Keratinocyte (primary cell): ENCODE measurements around the gene EVI5L. TPM values are rescaled to one million over a fixed set of nuclear protein-coding genes. Genes with fewer than 3 reads are reported as not detected.

ENCODE experiments used
- DNase-seq: peaks from one replicate; pipeline ENCODE4 v3.0.0-alpha.2; 2011; ENCODE audit warnings: low read depth, missing footprints, low spot score
- FAIRE-seq: peaks from 2 replicates; lab custom pipeline; 2011; peaks lifted over from hg19 to GRCh38; lab: Jason Lieb, UNC
- H2AFZ ChIP-seq: 2 replicates; pipeline ENCODE4 v1.6.0; 2012; ENCODE audit warnings: low read length, control low read depth, inconsistent platforms; ENCODE audit not compliant: control insufficient read depth
- H3K27ac ChIP-seq: 2 replicates; pipeline ENCODE4 v1.5.1; 2011; ENCODE audit warnings: low read length; ENCODE audit not compliant: control insufficient read depth, insufficient read depth
- H3K27me3 ChIP-seq: 3 replicates; pipeline ENCODE4 v1.6.0; 2011; ENCODE audit warnings: low read length; ENCODE audit not compliant: control insufficient read depth, insufficient read depth; ENCODE audit errors: extremely low read depth
- H3K36me3 ChIP-seq, 2 experiments: 2 replicates in 1 of 2; 3 replicates in 1 of 2; pipeline ENCODE4 v1.5.1; 2011; ENCODE audit warnings: low read length in 2 of 2, mild to moderate bottlenecking in 1 of 2; ENCODE audit not compliant: control insufficient read depth in 2 of 2, insufficient read depth in 2 of 2; ENCODE audit errors: extremely low read depth in 1 of 2
- H3K4me1 ChIP-seq: 3 replicates; pipeline ENCODE4 v1.5.1; 2011; ENCODE audit warnings: low read length; ENCODE audit not compliant: control insufficient read depth, insufficient read depth; ENCODE audit errors: extremely low read depth
- H3K4me2 ChIP-seq: 3 replicates; pipeline ENCODE4 v1.6.0; 2011; ENCODE audit warnings: low read depth, low read length; ENCODE audit not compliant: control insufficient read depth, insufficient read depth; ENCODE audit errors: extremely low read depth
- H3K4me3 ChIP-seq, 3 experiments: fragments of 200-600 bp in 1 of 3; sonication (generic) in 1 of 3; 2 replicates in 2 of 3; 3 replicates in 1 of 3; pipeline ENCODE4 v1.5.1; 2011 to 2016; ENCODE audit warnings: low read length in 3 of 3, mild to moderate bottlenecking in 3 of 3, control low read depth in 2 of 3, inconsistent platforms in 1 of 3, low read depth in 1 of 3, mixed read lengths in 1 of 3, mixed run types in 1 of 3, moderate library complexity in 1 of 3; ENCODE audit not compliant: control insufficient read depth in 2 of 3, insufficient read depth in 2 of 3; ENCODE audit errors: extremely low read depth in 1 of 3
- H3K79me2 ChIP-seq: 2 replicates; pipeline ENCODE4 v1.6.0; 2012; ENCODE audit warnings: low read length; ENCODE audit not compliant: control insufficient read depth, insufficient read depth
- H3K9ac ChIP-seq: 3 replicates; pipeline ENCODE4 v1.6.0; 2011; ENCODE audit warnings: low read length; ENCODE audit not compliant: control insufficient read depth, insufficient read depth; ENCODE audit errors: extremely low read depth
- H3K9me1 ChIP-seq: 3 replicates; pipeline ENCODE4 v1.6.0; 2011; ENCODE audit warnings: low read length; ENCODE audit not compliant: control insufficient read depth, insufficient read depth; ENCODE audit errors: extremely low read depth
- H3K9me3 ChIP-seq: 2 replicates; pipeline ENCODE4 v1.5.1; 2012; ENCODE audit warnings: low read depth, low read length; ENCODE audit not compliant: control insufficient read depth
- H4K20me1 ChIP-seq: 3 replicates; pipeline ENCODE4 v1.6.0; 2011; ENCODE audit warnings: low read length; ENCODE audit not compliant: control insufficient read depth, insufficient read depth; ENCODE audit errors: extremely low read depth
- CTCF ChIP-seq, 3 experiments: IDR thresholded peaks in 1 of 3; conservative IDR thresholded peaks in 1 of 3; optimal IDR thresholded peaks in 1 of 3; 2 replicates in 2 of 3; 3 replicates in 1 of 3; pipeline versions ENCODE3 to v1.5.1; 2011; ENCODE audit warnings: low read length in 3 of 3, mild to moderate bottlenecking in 3 of 3, moderate library complexity in 2 of 3, control low read depth in 1 of 3, inconsistent platforms in 1 of 3; ENCODE audit not compliant: insufficient read depth in 2 of 3; ENCODE audit errors: extremely low read depth in 1 of 3
- EZH2 ChIP-seq: IDR thresholded peaks from one replicate; pipeline ENCODE4 v1.6.1; 2012; ENCODE audit warnings: inconsistent platforms, mild to moderate bottlenecking, low read length, moderate library complexity
- dilution Hi-C: fragments of 300-500 bp; cut with MboI; formaldehyde crosslinking; loops from one replicate; pipeline ENCODE4 v1.7.0; 2020; ENCODE audit warnings: low sequenced_read_pairs; ENCODE audit not compliant: extremely low pct_ligation_motif_present
- polyA plus RNA-seq, 5 experiments: library from polyadenylated mRNA; depleted of rRNA in 3 of 5; stranded (reverse) in 3 of 5; stranded (forward) in 1 of 5; unstranded in 1 of 5; fragments of >200 nt; gene quantifications; 1 replicate in 1 of 5; 2 replicates in 3 of 5; 3 replicates in 1 of 5; pipeline versions ENCODE4 v1.2.1 to v1.2.3, GENCODE V29; 2011 to 2012; ENCODE audit warnings: missing spikeins in 2 of 5, low read depth in 1 of 5, low replicate concordance in 1 of 5

The EVI5L gene
- polyA plus RNA-seq, 1 donor (not counting 4 experiments of a cell fraction or from before 2014, with no cell fraction given): 7.5 TPM

GRCh38 chr19:7849631-7849999 lies 19.6 kb downstream of the EVI5L start:
- peaks cover 0 to under 1% of the 10 kb centered on the region in 2 experiments for H3K36me3 ChIP-seq
- DNase-seq: no peak
- no peaks in the 10 kb centered on the region for H3K9me1 ChIP-seq
- H3K4me2 ChIP-seq: no peak overlapping the region
- FAIRE-seq: no peak
- no peak overlapping the region for H2AFZ ChIP-seq
- peaks cover 10% of the 10 kb centered on the region for H3K4me1 ChIP-seq
- no peaks in the 10 kb centered on the region for H3K27me3 ChIP-seq
- no peaks in the 10 kb centered on the region for H3K9me3 ChIP-seq
- dilution Hi-C loops: no loop called here
- H3K79me2 ChIP-seq: no peaks in the 10 kb centered on the region
- no peak overlapping the region for H3K4me3 ChIP-seq
- TF ChIP-seq EZH2 (no peak), CTCF (optimal IDR thresholded peaks at IDR 0.05 in 1 of 3, IDR thresholded peaks at IDR 0.05 in 1 of 3, conservative IDR thresholded peaks at IDR 0.05 in 1 of 3; ENCODE audit: extremely low read depth in 1 of 3, insufficient read depth in 2 of 3, low read length in 3 of 3) (no peak)
- no peak overlapping the region for H3K27ac ChIP-seq
- no peak overlapping the region for H3K9ac ChIP-seq
- H4K20me1 ChIP-seq: no peaks in the 10 kb centered on the region

DNA sequence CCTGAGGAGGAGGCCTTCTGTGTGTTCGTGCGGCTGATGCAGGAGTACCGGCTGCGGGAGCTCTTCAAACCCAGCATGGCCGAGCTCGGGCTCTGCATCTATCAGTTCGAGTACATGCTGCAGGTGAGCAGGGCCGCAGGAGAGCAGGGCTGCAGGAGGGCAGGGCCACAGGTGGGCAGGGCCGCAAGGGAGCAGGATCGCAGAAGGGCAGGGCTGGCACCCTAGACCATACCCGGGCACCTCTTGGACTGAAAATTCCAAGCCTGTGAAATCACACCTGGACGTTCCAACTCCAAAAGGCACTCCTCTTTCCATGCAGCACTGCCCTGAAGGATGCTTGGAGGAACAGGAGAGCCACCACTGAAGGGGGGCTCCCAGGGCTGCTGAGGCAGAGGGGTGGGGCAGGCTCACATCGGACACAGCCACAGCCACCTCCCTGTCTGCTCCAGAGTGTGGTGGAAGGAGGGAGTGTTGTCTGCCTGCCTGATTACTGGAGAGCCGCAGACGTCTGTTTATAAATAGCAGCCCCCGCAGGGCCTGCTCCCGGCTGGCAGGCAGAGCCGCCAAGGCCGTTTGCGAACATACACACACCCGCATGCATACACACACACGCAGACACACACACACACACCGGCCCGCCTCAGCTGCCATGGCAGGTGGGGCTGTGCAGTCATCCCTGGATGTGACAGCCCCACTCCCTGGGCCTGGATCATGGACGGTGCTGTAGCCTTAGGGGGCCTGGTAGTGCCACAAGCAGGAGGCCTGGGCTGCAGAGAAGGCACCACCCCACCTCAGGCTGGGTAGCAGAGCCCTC lies 20.2 kb downstream of the EVI5L start:
- H3K79me2 ChIP-seq: no peaks in the 10 kb centered on the region
- no peaks in the 10 kb centered on the region for H3K27me3 ChIP-seq
- H3K4me2 ChIP-seq: no peak overlapping the region
- H2AFZ ChIP-seq: no peak overlapping the region
- H3K9ac ChIP-seq: no peak overlapping the region
- no peaks in the 10 kb centered on the region for H4K20me1 ChIP-seq
- TF ChIP-seq EZH2: no peak
- no peak for TF ChIP-seq CTCF (optimal IDR thresholded peaks at IDR 0.05 in 1 of 3, IDR thresholded peaks at IDR 0.05 in 1 of 3, conservative IDR thresholded peaks at IDR 0.05 in 1 of 3; ENCODE audit: extremely low read depth in 1 of 3, insufficient read depth in 2 of 3, low read length in 3 of 3)
- H3K4me1 ChIP-seq: peaks cover 10% of the 10 kb centered on the region
- no peak for DNase-seq
- dilution Hi-C loops: no loop called here
- peaks cover 0 to 2% of the 10 kb centered on the region in 2 experiments for H3K36me3 ChIP-seq
- no peak overlapping the region for H3K4me3 ChIP-seq
- H3K9me3 ChIP-seq: no peaks in the 10 kb centered on the region
- no peak overlapping the region for H3K27ac ChIP-seq
- H3K9me1 ChIP-seq: no peaks in the 10 kb centered on the region
- FAIRE-seq: no peak
